SH-SY5Y (cell line): Measurements from ENCODE around the gene TMEM81.

Experiments
- GATA2 ChIP-seq: IDR thresholded peaks from 2 replicates; pipeline ENCODE4 v1.6.1; 2011; ENCODE audit warnings: mild to moderate bottlenecking, low read depth, low read length
- GATA3 ChIP-seq: IDR thresholded peaks from 2 replicates; pipeline ENCODE4 v1.6.1; 2011; ENCODE audit warnings: low read depth, mild to moderate bottlenecking, low read length, moderate library complexity

- TF ChIP-seq GATA3 (no peak), GATA2 (no peak)
Measured at GRCh38 chr1:205084360-205084759, at the start of gene TMEM81.
